ENCODE measurements around the gene SMC6. TPM values are rescaled to one million over a fixed set of nuclear protein-coding genes. Genes with fewer than 3 reads are reported as not detected.

The SMC6 gene
- total and polyA plus RNA-seq, 10 of the 15 experiments (the other 5 are each of a cell fraction or from before 2014, with no cell fraction given), result 12.8 to 63.8 (median 38.8) TPM

DNA sequence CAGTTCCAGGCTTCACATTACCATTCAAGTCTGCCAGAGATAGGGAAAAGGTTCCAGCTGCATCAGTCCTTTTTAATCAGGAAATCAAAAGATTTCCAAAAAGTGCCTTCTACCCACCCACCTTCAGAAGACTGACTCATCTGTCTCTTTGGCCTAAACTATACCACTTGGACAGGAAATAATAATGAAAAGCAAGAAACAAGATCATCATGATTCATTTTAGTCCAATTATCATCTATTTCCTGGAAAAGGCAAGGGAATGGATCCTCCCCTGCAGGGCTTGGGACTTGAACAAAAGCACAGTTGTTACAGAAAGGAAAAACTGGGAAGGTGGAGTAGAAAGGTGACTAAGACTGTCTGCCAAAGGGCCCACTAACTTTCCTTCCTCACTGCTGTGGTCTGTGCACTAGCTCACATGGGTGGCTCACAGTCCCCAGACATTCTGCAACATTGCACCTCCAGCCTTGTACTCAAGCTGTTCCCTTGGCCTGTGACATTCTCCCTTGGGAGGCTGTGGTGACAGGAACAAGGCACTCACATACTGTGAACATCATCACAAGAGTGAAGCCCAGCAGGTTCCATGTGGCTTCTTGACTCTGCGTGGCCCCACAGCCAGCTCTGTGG, 137.8 kb downstream of the SMC6 start (continued):
- no peak for TF ChIP-seq ZNF24 (IDR thresholded peaks at IDR 0.05)
- TF ChIP-seq, protein P1, sequence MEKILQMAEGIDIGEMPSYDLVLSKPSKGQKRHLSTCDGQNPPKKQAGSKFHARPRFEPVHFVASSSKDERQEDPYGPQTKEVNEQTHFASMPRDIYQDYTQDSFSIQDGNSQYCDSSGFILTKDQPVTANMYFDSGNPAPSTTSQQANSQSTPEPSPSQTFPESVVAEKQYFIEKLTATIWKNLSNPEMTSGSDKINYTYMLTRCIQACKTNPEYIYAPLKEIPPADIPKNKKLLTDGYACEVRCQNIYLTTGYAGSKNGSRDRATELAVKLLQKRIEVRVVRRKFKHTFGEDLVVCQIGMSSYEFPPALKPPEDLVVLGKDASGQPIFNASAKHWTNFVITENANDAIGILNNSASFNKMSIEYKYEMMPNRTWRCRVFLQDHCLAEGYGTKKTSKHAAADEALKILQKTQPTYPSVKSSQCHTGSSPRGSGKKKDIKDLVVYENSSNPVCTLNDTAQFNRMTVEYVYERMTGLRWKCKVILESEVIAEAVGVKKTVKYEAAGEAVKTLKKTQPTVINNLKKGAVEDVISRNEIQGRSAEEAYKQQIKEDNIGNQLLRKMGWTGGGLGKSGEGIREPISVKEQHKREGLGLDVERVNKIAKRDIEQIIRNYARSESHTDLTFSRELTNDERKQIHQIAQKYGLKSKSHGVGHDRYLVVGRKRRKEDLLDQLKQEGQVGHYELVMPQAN (conservative IDR thresholded peaks at IDR 0.05), result no peak

DNA sequence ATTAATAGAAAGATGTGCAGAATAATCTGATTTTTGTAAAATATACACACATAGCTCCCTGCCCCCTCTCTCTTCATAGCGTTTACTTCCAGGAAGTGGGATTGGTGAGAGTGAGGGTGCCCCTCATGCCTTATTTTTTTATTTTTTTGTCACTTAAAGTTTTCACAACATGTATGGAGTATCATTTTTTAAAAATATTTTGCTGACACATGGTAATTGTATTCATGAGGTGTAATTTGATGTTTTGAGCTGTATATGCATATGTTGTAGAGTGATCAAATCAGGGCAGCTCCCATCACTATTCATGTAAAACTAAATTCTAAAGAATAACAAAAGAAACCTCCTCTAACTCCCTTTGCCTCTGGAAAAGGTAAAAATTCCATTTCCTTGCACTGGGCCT, 138.5 kb downstream of the SMC6 start:
- CTCF ChIA-PET, result interaction anchor here (2.5 kb wide), 1 partner anchor 31 kb away, joined by 7 read pairs; no protein-coding TSS in a partner anchor
- intact Hi-C loops (cut with micrococcal nuclease; ENCODE audit: unreplicated experiment), result no loop called here
- Histone ChIP-seq H3K36me3 (ENCODE audit: control insufficient read depth in 2 of 2, insufficient read depth in 2 of 2, low read length in 1 of 2) (no peaks in the 10 kb centered on the region), H3K79me2 (ENCODE audit: control insufficient read depth, insufficient read depth, low read length) (no peaks in the 10 kb centered on the region), H2AFZ (ENCODE audit: control insufficient read depth, low read depth, low read length) (no peak overlapping the region), H3K27me3 (replicated peaks in 1 of 2; ENCODE audit: control insufficient read depth in 2 of 2, insufficient read depth in 2 of 2, low read length in 1 of 2) (no peaks in the 10 kb centered on the region; a peak in 1 of 4 replicates), H4K20me1 (ENCODE audit: control insufficient read depth, insufficient read depth) (no peaks in the 10 kb centered on the region), H3K4me2 (ENCODE audit: control insufficient read depth, insufficient read depth) (no peak overlapping the region), H3K4me1 (ENCODE audit: control insufficient read depth, insufficient read depth, low read length) (no peaks in the 10 kb centered on the region), H3K9ac (ENCODE audit: control insufficient read depth, insufficient read depth, low read length) (no peak overlapping the region), H3K9me3 (replicated peaks; ENCODE audit: control insufficient read depth, insufficient read depth, low read length) (no peaks in the 10 kb centered on the region), H3K4me3 (no peak overlapping the region), H3K27ac (ENCODE audit: control insufficient read depth, insufficient read depth) (no peak overlapping the region)
- DNase-seq (ENCODE audit: low read depth, low spot score) (no peak), FAIRE-seq (no peak), ATAC-seq (no peak)
- POLR2A ChIA-PET, result no interaction called here
- SMC1A ChIA-PET (ENCODE audit: uncharacterized antibody, unreplicated experiment), result interaction anchor here (2.2 kb wide), 1 partner anchor 13 kb away, joined by 7 read pairs; no protein-coding TSS in a partner anchor
- RAD21 ChIA-PET (ENCODE audit: unreplicated experiment), result no interaction called here
- WGBS (ENCODE audit: insufficient coverage, insufficient replicate concordance, low lambda C conversion rate, missing lambda C conversion rate), result 76% methylated on average over 1 of the region's 1 CpG
- in situ Hi-C loops (cut with MboI), result no loop called here
- BruUV-seq (replicated peaks), result no TSS peak
- TF ChIP-seq MYC (IDR thresholded peaks at IDR 0.05; ENCODE audit: insufficient read depth, insufficient read length, insufficient replicate concordance, low read length, severe bottlenecking) (no peak), KAT2A (conservative IDR thresholded peaks at IDR 0.05; ENCODE audit: control insufficient read depth, low read depth, low read length) (no peak), ZNF384 (IDR thresholded peaks at IDR 0.05; ENCODE audit: borderline replicate concordance, low read depth, low read length) (no peak), PAX5 (IDR thresholded peaks at IDR 0.05; ENCODE audit: borderline replicate concordance, low read depth, low read length) (no peak), NFYB (IDR thresholded peaks at IDR 0.05; ENCODE audit: insufficient read depth, low read depth, low read length) (no peak), YY1 (IDR thresholded peaks at IDR 0.05; ENCODE audit: low read depth, low read length) (no peak), NR2C1 (IDR thresholded peaks at IDR 0.05) (no peak), RBBP5 (conservative IDR thresholded peaks at IDR 0.05) (no peak), POLR2AphosphoS5 (IDR thresholded peaks at IDR 0.05; ENCODE audit: low read length) (no peak), ZNF24 (IDR thresholded peaks at IDR 0.05) (no peak), CHD2 (IDR thresholded peaks at IDR 0.05; ENCODE audit: borderline replicate concordance, low read depth, low read length) (no peak), DPF2 (IDR thresholded peaks at IDR 0.05) (no peak), GABPA (IDR thresholded peaks at IDR 0.05; ENCODE audit: low read depth) (no peak), SP1 (IDR thresholded peaks at IDR 0.05; ENCODE audit: low read depth, low read length) (no peak)
- TF ChIP-seq, protein P2, sequence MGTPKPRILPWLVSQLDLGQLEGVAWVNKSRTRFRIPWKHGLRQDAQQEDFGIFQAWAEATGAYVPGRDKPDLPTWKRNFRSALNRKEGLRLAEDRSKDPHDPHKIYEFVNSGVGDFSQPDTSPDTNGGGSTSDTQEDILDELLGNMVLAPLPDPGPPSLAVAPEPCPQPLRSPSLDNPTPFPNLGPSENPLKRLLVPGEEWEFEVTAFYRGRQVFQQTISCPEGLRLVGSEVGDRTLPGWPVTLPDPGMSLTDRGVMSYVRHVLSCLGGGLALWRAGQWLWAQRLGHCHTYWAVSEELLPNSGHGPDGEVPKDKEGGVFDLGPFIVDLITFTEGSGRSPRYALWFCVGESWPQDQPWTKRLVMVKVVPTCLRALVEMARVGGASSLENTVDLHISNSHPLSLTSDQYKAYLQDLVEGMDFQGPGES (IDR thresholded peaks at IDR 0.05), result no peak
- TF ChIP-seq, protein P3, sequence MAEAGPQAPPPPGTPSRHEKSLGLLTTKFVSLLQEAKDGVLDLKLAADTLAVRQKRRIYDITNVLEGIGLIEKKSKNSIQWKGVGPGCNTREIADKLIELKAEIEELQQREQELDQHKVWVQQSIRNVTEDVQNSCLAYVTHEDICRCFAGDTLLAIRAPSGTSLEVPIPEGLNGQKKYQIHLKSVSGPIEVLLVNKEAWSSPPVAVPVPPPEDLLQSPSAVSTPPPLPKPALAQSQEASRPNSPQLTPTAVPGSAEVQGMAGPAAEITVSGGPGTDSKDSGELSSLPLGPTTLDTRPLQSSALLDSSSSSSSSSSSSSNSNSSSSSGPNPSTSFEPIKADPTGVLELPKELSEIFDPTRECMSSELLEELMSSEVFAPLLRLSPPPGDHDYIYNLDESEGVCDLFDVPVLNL (IDR thresholded peaks at IDR 0.05; ENCODE audit: low read depth, low read length), result no peak
- TF ChIP-seq, protein P1 (conservative IDR thresholded peaks at IDR 0.05), result no peak
